ENCODE results near the gene RNU1-3. TPM values are rescaled to one million over a fixed set of nuclear protein-coding genes. Genes with fewer than 3 reads are reported as not detected.
A peak's percentile ranks its signal among the peaks of the same experiment; 100 is the strongest.
"Not testable (repeated sequence)": the region's sequence is repeated elsewhere in the genome, so short reads cannot be mapped to it uniquely, and the experiment has no call there.

RNU1-3 gene
- 6,211 TPM for polyA plus RNA-seq (2013, experiment 1 of 2)
- polyA plus RNA-seq (2013, experiment 2 of 2), result 13,330 TPM

DNA sequence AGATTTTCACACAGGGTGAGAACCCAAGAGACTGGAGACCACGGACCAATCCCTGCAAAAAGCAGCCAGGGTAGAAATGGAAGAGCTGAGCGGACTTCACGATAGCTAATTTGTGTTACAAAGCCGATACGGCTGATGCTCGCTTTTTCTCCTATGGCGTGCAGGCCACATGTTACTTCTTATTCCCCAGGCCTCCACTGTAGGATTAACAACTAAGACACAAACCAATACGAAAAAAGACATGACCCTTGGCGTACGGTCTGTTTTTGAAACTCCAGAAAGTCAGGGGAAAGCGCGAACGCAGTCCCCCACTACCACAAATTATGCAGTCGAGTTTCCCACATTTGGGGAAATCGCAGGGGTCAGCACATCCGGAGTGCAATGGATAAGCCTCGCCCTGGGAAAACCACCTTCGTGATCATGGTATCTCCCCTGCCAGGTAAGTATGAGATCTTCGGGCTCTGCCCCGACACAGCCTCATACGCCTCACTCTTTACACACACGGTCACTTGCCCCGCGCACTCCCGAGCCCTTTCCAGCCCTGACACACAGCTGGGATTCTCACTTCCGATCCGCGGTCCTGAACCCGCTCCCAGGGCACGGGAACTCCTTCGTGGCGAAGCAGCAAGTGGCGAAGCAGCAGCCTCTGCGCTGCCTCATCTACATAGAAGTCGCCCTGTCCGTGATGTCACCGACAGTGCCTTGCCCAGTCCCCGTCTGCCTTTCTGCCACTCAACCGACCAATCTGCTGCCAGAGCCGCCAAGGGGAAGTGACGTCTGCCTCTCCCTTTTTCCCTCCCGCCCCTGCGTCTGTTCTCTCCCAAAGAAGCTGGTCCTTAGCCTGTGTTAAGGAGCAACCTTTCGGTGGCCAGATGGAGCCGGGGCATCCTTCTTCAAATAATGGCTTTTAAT is at the start of gene RNU1-3:
Gene RNU1-3 (minus strand): TSS at position 447 of the 912 bp plus-strand sequence.
- not testable (repeated sequence) for H3K4me3 ChIP-seq (ENCODE audit: extremely low read depth, insufficient read depth, low read length, poor library complexity, severe bottlenecking); H3K9me3 ChIP-seq (ENCODE audit: control insufficient read depth, low read length); H3K36me3 ChIP-seq (ENCODE audit: control insufficient read depth, insufficient read depth, low read length); H3K27ac ChIP-seq (ENCODE audit: low read depth, low read length, severe bottlenecking); H3K4me1 ChIP-seq (ENCODE audit: control insufficient read depth, insufficient read depth, low read length, poor library complexity, severe bottlenecking)
- WGBS, 2 experiments (ENCODE audit: insufficient coverage in 2 of 2), result no CpG with 5 or more reads among the region's 45 CpGs

DNA sequence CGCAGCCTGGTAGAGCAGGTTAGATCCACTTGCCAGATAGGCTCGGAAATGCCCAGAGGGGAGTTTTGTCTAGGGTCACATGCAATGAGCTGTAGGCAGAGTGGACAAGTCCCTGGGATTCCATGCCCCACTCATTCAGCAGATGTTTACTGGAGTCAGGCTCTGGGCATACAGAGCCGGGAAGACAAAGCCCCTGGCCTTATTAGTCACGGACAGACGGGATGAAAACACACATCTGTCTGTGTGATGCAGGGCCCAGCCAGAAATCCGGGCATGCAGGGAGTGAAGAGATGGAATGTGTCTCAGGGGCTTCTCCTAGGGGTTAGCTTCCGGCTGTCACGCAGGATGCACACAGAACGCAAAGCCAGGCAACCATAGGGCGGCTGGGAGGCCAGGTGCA is 46.7 kb upstream of the RNU1-3 start:
- not testable (repeated sequence) for H3K36me3 ChIP-seq (ENCODE audit: control insufficient read depth, insufficient read depth, low read length); H3K9me3 ChIP-seq (ENCODE audit: control insufficient read depth, low read length); H3K27ac ChIP-seq (ENCODE audit: low read depth, low read length, severe bottlenecking); H3K4me3 ChIP-seq (ENCODE audit: extremely low read depth, insufficient read depth, low read length, poor library complexity, severe bottlenecking); H3K4me1 ChIP-seq (ENCODE audit: control insufficient read depth, insufficient read depth, low read length, poor library complexity, severe bottlenecking)
- 96% methylated on average over 3 of the region's 10 CpGs; no CpG with 5 or more reads in 1 of the 2 experiments for WGBS, 2 experiments (ENCODE audit: insufficient coverage in 2 of 2)

DNA sequence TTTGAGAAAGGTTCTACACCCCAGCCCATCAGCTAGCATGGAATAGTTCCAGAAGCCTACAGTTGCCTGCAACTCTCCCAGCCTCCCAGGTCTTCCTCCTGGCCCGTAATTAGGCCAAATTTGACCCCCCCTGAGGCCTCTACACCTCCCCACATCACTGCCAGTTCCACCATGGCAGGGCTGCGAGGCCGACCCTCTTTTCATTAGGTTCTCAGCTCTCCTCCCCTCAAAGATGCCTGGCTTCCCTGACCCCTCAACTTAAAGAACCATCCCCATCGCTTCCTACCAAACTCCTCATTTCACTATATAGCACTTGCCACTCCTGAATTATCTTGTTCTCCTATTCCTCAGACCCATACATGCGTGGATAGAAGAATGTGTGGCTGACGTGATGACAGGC is 46.2 kb upstream of the RNU1-3 start:
- not testable (repeated sequence) for H3K9me3 ChIP-seq (ENCODE audit: control insufficient read depth, low read length); H3K4me3 ChIP-seq (ENCODE audit: extremely low read depth, insufficient read depth, low read length, poor library complexity, severe bottlenecking); H3K4me1 ChIP-seq (ENCODE audit: control insufficient read depth, insufficient read depth, low read length, poor library complexity, severe bottlenecking); H3K27ac ChIP-seq (ENCODE audit: low read depth, low read length, severe bottlenecking); H3K36me3 ChIP-seq (ENCODE audit: control insufficient read depth, insufficient read depth, low read length)
- 90 to 100% methylated on average over 2 to 3 of the region's 6 CpGs for WGBS, 2 experiments (ENCODE audit: insufficient coverage in 2 of 2)

DNA sequence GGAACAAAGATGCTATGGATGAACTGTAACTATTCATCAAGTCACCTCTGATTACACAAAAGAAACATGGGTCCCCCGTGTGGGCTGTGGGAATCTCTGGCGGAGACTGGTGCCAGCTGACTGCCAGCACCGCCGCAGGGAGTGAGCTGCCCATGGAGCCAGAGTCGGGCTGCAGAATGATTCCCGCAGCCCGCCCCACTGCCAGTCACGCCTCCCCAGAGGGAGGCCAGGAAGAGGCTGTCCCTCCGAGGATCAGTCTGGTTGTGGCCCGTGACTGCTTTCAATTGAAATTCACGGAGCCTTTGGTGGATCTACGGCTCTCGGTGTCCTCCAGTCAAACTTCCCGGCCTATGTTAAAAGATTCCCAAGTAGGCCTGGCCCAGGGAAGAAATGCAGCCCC is 45.8 kb upstream of the RNU1-3 start:
- 46 to 61% methylated on average over 5 to 6 of the region's 14 CpGs for WGBS, 2 experiments (ENCODE audit: insufficient coverage in 2 of 2)
- H3K36me3 ChIP-seq (ENCODE audit: control insufficient read depth, insufficient read depth, low read length); H3K4me3 ChIP-seq (ENCODE audit: extremely low read depth, insufficient read depth, low read length, poor library complexity, severe bottlenecking); H3K27ac ChIP-seq (ENCODE audit: low read depth, low read length, severe bottlenecking); H3K9me3 ChIP-seq (ENCODE audit: control insufficient read depth, low read length); H3K4me1 ChIP-seq (ENCODE audit: control insufficient read depth, insufficient read depth, low read length, poor library complexity, severe bottlenecking): not testable (repeated sequence)

DNA sequence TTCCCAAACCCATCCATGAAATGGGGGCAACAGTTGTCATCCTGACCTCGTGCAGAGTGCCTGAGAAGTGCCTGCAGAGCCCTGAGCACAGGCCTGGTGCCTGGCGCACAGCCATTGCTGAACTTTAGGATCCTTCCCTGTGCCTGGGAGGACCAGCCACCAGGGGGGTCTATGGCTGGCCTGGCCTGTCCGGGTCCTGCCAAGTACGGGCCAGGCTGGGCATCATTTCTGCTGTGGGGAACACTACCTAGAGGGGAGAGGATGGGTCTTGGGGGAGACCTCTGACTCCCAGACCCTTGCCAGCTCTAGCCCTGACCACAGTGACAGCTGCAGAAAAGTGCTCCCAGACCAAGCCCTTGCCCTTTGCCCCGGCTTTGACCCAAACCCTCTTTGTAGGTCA is 45.4 kb upstream of the RNU1-3 start:
- H3K9me3 ChIP-seq (ENCODE audit: control insufficient read depth, low read length); H3K4me3 ChIP-seq (ENCODE audit: extremely low read depth, insufficient read depth, low read length, poor library complexity, severe bottlenecking); H3K36me3 ChIP-seq (ENCODE audit: control insufficient read depth, insufficient read depth, low read length); H3K27ac ChIP-seq (ENCODE audit: low read depth, low read length, severe bottlenecking); H3K4me1 ChIP-seq (ENCODE audit: control insufficient read depth, insufficient read depth, low read length, poor library complexity, severe bottlenecking): not testable (repeated sequence)
- 80 to 88% methylated on average over 1 to 3 of the region's 5 CpGs for WGBS, 2 experiments (ENCODE audit: insufficient coverage in 2 of 2)

DNA sequence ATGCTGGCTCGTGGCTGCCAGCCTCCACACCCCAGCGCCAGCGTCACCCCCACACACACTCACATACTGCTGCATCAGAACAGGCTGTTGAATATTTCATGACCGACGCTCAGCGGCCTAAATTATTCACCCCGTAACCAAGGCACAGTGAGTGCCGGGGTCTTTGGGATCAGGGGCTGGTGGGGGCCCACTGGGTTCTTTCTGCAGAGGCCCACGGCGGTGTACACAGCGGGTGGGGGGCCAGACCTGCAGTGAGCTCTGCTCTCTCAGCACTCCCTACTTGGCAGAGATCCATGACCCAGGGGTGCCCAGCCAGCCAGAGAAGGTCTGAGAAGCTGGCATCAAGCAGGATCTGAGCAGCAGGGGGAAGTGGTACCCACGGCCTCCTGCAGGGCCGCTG is 43.9 kb upstream of the RNU1-3 start:
- H3K36me3 ChIP-seq (ENCODE audit: control insufficient read depth, insufficient read depth, low read length); H3K27ac ChIP-seq (ENCODE audit: low read depth, low read length, severe bottlenecking); H3K4me3 ChIP-seq (ENCODE audit: extremely low read depth, insufficient read depth, low read length, poor library complexity, severe bottlenecking); H3K4me1 ChIP-seq (ENCODE audit: control insufficient read depth, insufficient read depth, low read length, poor library complexity, severe bottlenecking); H3K9me3 ChIP-seq (ENCODE audit: control insufficient read depth, low read length): not testable (repeated sequence)
- WGBS, 2 experiments (ENCODE audit: insufficient coverage in 2 of 2), result 92 to 96% methylated on average over 4 to 8 of the region's 13 CpGs

DNA sequence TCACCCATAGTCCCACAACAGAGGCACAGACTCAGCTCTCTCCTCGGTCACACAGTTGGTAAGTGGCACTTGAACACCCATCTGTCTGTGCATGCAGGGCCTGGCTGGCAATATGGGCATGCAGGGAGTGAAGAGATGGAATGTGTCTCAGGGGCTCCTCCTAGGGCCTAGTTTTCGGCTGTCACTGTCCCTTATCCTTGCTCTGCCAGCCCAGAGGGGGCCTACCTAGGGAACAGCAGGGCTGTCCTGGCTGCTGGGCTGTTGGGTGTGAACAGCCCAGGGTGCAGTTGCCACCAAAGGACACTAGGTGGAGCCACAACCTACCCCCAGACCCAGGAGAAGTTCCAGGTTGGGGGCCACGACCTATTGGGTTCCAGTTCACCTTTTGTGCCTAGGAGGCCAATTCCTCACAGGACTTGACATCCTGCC is 42.9 kb upstream of the RNU1-3 start:
- H3K27ac ChIP-seq (ENCODE audit: low read depth, low read length, severe bottlenecking); H3K4me1 ChIP-seq (ENCODE audit: control insufficient read depth, insufficient read depth, low read length, poor library complexity, severe bottlenecking); H3K9me3 ChIP-seq (ENCODE audit: control insufficient read depth, low read length); H3K36me3 ChIP-seq (ENCODE audit: control insufficient read depth, insufficient read depth, low read length); H3K4me3 ChIP-seq (ENCODE audit: extremely low read depth, insufficient read depth, low read length, poor library complexity, severe bottlenecking): not testable (repeated sequence)
- 0% methylated on average over 1 of the region's 3 CpGs for WGBS, 2 experiments (ENCODE audit: insufficient coverage in 2 of 2)

DNA sequence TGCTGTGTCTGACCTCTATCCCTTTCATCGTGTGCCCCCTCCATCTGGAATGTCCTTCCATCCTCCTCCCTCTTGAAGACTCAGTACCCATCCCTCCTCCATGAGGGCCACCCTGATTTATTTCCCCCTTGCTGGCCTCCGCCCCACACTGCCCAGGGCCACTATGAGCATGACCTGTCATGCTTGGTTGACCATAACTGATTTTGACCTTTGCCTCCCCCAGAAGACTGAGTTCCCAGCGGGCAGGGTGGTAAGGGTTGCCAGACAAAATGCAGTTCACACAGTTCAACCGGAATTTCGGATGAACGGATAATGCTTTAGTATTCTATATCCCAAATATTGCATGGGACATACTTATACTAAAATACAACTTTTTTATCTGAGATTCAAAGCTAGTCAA is 42.0 kb upstream of the RNU1-3 start:
- not testable (repeated sequence) for H3K9me3 ChIP-seq (ENCODE audit: control insufficient read depth, low read length); H3K4me3 ChIP-seq (ENCODE audit: extremely low read depth, insufficient read depth, low read length, poor library complexity, severe bottlenecking); H3K36me3 ChIP-seq (ENCODE audit: control insufficient read depth, insufficient read depth, low read length); H3K4me1 ChIP-seq (ENCODE audit: control insufficient read depth, insufficient read depth, low read length, poor library complexity, severe bottlenecking); H3K27ac ChIP-seq (ENCODE audit: low read depth, low read length, severe bottlenecking)
- no CpG with 5 or more reads among the region's 6 CpGs for WGBS, 2 experiments (ENCODE audit: insufficient coverage in 2 of 2)

DNA sequence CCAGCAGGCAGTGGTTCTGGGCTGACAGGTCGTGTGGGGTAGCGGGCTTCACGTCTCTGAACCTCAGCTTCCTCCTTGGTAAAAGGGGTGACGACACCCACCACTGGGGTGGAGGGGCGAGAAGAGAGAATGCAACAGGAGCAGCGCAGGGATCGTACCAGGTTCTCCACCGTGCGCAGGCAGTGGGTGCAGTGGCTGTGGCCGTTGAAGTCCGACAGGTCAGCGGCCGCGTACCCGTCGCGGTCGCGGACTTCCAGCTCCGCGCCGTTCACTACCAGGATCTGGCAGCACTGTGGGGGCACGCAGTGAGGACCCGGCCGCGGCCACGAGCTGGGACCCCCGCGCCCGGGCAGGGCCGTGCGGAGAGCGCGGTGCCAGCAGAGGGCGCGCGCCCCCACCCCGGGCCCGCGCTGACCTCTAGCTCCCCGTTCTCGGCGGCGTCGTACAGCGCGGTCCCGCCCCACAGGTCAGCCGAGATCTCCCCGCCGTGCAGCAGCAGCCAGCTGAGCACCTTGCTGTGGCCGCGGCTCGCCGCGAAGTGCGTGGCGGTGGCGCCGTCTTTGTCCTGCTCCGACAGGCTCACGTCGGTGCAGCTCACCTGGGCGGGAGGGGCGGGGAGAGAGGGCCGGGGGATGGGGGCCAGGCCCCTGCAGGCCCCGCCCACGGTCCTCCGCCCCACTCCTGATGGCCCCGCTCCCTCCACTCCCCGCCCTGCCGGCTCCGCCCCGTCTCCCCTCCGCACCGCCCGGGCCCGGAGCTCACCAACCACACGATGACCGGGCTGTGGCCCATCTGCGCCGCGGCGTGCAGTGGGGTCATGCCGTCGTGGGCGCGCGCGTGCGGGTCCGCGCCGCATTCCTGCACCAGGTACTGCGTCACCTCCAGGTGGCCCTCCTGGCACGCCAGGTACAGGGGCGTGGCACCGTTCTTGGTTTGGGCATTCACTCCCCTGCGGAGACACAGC is 40.7 kb upstream of the RNU1-3 start:
- WGBS, 2 experiments (ENCODE audit: insufficient coverage in 2 of 2), result 0% methylated on average over 9 of the region's 99 CpGs; no CpG with 5 or more reads in 1 of the 2 experiments
- not testable (repeated sequence) for H3K9me3 ChIP-seq (ENCODE audit: control insufficient read depth, low read length); H3K4me1 ChIP-seq (ENCODE audit: control insufficient read depth, insufficient read depth, low read length, poor library complexity, severe bottlenecking); H3K36me3 ChIP-seq (ENCODE audit: control insufficient read depth, insufficient read depth, low read length); H3K27ac ChIP-seq (ENCODE audit: low read depth, low read length, severe bottlenecking)
- peak overlapping the region; percentile 19 for H3K4me3 ChIP-seq (ENCODE audit: extremely low read depth, insufficient read depth, low read length, poor library complexity, severe bottlenecking)

DNA sequence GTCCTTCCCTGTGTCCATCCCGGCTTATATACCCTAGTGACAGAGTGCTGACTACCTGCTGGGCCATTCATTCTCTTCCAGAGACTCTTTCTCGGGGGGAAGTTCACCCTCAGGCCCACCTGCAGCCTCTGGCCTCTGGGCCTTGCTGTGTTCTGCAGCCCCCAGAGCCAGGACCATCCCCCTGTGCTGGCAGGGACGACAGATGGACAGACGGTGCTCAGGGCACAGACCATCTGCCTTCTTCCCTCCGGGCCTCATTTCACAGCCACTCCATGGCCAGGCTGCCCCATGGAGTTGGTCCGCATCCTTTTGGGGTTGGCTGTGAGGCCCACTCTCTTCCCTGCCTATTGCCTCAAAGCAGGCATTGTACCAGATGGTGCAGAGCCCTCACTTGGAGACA is 39.6 kb upstream of the RNU1-3 start:
- H3K36me3 ChIP-seq (ENCODE audit: control insufficient read depth, insufficient read depth, low read length); H3K27ac ChIP-seq (ENCODE audit: low read depth, low read length, severe bottlenecking); H3K9me3 ChIP-seq (ENCODE audit: control insufficient read depth, low read length); H3K4me3 ChIP-seq (ENCODE audit: extremely low read depth, insufficient read depth, low read length, poor library complexity, severe bottlenecking); H3K4me1 ChIP-seq (ENCODE audit: control insufficient read depth, insufficient read depth, low read length, poor library complexity, severe bottlenecking): not testable (repeated sequence)
- 82 to 90% methylated on average over 3 to 5 of the region's 6 CpGs for WGBS, 2 experiments (ENCODE audit: insufficient coverage in 2 of 2)
